PFSK-1 (cell line): ENCODE data around the gene TRAPPC12.

ENCODE experiments used
- POLR2AphosphoS5 ChIP-seq: IDR thresholded peaks from 2 replicates; pipeline ENCODE4 v1.6.1; 2012; ENCODE audit warnings: low read depth, mild to moderate bottlenecking, control low read depth, low read length, moderate library complexity
- TAF1 ChIP-seq: IDR thresholded peaks from 2 replicates; pipeline ENCODE4 v1.6.1; 2012; ENCODE audit warnings: low read length, control low read depth, borderline replicate concordance; ENCODE audit not compliant: insufficient read depth
- TF ChIP-seq, protein P1 (sequence below), 2 experiments: IDR thresholded peaks; 2 replicates each; pipeline versions ENCODE4 v1.6.1 to v1.8.0; 2011 to 2012; ENCODE audit warnings: low read depth in 2 of 2, low read length in 2 of 2, control low read depth in 1 of 2, inconsistent platforms in 1 of 2, mild to moderate bottlenecking in 1 of 2, moderate library complexity in 1 of 2; ENCODE audit not compliant: insufficient read depth in 1 of 2

GRCh38 chr2:3483227-3483985, 103.9 kb downstream of the TRAPPC12 start:
- TF ChIP-seq, protein P1, sequence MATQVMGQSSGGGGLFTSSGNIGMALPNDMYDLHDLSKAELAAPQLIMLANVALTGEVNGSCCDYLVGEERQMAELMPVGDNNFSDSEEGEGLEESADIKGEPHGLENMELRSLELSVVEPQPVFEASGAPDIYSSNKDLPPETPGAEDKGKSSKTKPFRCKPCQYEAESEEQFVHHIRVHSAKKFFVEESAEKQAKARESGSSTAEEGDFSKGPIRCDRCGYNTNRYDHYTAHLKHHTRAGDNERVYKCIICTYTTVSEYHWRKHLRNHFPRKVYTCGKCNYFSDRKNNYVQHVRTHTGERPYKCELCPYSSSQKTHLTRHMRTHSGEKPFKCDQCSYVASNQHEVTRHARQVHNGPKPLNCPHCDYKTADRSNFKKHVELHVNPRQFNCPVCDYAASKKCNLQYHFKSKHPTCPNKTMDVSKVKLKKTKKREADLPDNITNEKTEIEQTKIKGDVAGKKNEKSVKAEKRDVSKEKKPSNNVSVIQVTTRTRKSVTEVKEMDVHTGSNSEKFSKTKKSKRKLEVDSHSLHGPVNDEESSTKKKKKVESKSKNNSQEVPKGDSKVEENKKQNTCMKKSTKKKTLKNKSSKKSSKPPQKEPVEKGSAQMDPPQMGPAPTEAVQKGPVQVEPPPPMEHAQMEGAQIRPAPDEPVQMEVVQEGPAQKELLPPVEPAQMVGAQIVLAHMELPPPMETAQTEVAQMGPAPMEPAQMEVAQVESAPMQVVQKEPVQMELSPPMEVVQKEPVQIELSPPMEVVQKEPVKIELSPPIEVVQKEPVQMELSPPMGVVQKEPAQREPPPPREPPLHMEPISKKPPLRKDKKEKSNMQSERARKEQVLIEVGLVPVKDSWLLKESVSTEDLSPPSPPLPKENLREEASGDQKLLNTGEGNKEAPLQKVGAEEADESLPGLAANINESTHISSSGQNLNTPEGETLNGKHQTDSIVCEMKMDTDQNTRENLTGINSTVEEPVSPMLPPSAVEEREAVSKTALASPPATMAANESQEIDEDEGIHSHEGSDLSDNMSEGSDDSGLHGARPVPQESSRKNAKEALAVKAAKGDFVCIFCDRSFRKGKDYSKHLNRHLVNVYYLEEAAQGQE (IDR thresholded peaks at IDR 0.05; ENCODE audit: insufficient read depth in 1 of 2, low read depth in 2 of 2, low read length in 2 of 2): no peak
- TF ChIP-seq POLR2AphosphoS5 (no peak), TAF1 (no peak)
